Heart left ventricle (tissue), 13 donors: ENCODE results near the gene PLCXD3.

Source experiments
- POLR2A ChIP-seq, 2 donors: fragments of 450-650 bp; IDR thresholded peaks; one replicate each; pipeline ENCODE4 v1.6.1; 2017; ENCODE audit warnings: antibody characterized with exemption in 2 of 2, mild to moderate bottlenecking in 2 of 2, moderate library complexity in 2 of 2
- TF ChIP-seq, protein P1 (sequence below), 12 donors: fragments of 200-600 bp; sonication (generic) in 4 of 12; IDR thresholded peaks; one replicate each; pipeline versions ENCODE4 v1.5.0 to v1.8.0; 2018 to 2022; ENCODE audit warnings: antibody characterized with exemption in 12 of 12, mild to moderate bottlenecking in 5 of 12
- donor health status: ischemic (EF 13 %, LVEDD 7.1; RV severe dilation, severe dysfunction).
- donor health status: DM: no; HTN: yes; CAD: no.
- donor health status: DM: no; HTN: no; CAD: no.
- donor health status: ischemic (EF 25% LVEDD 6.9; RV normal size, moderate dysfunction).
- donor health status: ischemic (EF 25% LVEDD 5.7; RV mildly dilated, moderate dysfunction).
- donor health status: ischemic (EF 35%, LVEDD 5.7; RV mildly dilated, moderate dysfunction).
- donor health status: nonischemic (EF 11% LVEDD 7.7; RV severe dilation, severe dysfunction).
- donor health status: DM: yes; HTN: yes; CAD: no.
- donor health status: PGD.
- donor health status: ischemic (EF 29% LVEDD 5.4; RV normal size, mild dysfunction).
- donor health status: nonischemic (EF 23%, LVEDD 6.1; RV moderate dilation, normal function).

- TF ChIP-seq, protein P1, sequence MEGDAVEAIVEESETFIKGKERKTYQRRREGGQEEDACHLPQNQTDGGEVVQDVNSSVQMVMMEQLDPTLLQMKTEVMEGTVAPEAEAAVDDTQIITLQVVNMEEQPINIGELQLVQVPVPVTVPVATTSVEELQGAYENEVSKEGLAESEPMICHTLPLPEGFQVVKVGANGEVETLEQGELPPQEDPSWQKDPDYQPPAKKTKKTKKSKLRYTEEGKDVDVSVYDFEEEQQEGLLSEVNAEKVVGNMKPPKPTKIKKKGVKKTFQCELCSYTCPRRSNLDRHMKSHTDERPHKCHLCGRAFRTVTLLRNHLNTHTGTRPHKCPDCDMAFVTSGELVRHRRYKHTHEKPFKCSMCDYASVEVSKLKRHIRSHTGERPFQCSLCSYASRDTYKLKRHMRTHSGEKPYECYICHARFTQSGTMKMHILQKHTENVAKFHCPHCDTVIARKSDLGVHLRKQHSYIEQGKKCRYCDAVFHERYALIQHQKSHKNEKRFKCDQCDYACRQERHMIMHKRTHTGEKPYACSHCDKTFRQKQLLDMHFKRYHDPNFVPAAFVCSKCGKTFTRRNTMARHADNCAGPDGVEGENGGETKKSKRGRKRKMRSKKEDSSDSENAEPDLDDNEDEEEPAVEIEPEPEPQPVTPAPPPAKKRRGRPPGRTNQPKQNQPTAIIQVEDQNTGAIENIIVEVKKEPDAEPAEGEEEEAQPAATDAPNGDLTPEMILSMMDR (IDR thresholded peaks at IDR 0.05): no peak
- TF ChIP-seq POLR2A (IDR thresholded peaks at IDR 0.05): no peak
These were observed 16.3 kb upstream of the PLCXD3 start for GRCh38 chr5:41526699-41527098.
